Fibroblast of skin of left biceps (primary cell): Measurements from ENCODE around the gene TPPP2.

Experiments used
- DNase-seq, 2 experiments: peaks; one replicate each; pipeline ENCODE4 v3.0.0-alpha.2; 2013; ENCODE audit warnings: low read depth in 2 of 2

Gene TPPP2

DNA sequence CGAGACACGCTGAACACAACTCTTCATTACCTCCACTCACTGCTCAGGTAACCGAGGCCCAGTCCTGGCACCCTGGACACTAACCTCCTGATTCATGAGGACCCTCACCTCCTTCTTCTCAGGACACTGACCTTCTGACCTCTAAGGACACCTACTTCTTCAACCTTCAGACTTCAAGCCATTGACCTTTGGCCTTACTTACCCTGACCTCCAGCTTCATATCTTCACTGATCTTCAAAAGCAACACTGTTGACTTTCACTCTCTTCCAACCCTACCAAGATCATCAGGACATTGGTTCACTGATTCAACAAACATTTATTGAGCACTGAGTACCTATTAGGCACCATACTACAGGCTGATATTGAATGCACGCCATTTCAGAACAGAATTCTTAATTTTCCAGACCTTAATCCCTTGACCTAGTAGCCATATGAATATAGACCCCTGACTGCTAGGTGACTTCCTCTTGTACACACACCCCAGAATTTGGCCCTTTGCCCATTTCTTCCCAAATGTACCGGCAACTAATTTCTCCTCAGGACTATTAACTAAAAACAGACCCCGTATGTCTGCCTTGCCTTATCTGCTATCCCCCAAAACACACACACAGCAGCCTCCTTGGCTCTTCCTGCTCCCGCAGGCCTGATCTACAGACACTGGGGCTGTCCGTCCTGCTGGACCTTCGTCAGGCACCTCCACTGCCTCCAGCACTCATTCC lies 45.9 kb downstream of the TPPP2 start:
- DNase-seq, result no peak

DNA sequence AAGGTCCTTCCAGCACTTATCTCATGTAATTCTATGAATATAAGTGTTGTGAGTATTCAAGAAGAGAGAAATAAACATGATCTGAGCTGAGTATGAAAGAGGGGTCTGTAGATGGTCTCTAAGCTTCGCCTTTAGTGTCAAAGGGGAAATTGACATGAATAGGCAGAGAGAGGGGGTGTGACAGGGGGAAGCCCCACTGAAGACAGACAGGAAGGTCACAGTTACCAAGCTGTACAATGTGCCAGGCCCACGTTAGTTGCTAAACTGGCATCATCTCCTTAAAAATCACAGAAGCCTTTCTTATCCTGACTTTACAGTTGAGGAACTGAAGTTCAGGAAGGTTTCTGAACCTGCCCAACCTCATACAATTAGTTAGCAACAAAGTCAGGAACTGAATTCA lies 47.7 kb downstream of the TPPP2 start:
- DNase-seq, result no peak

DNA sequence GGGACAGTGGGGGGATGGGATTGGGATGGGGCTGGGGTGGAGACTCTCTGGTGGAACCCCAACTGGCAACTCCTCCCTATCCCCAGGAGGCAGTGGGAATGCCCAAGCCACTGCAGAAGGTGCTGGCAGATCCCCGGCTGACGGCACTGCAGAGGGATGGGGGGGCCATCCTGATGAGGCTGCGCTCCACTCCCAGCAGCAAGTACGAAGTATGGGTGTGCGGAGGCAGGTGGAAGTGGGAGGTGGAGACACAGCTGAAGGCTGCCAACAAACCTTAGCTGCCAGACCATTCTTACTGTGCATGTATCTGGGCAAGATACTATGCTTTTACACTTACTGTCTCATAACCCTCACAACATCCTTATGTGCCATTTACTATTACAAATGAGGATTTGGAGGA lies 48.3 kb downstream of the TPPP2 start:
- DNase-seq, result no peak

DNA sequence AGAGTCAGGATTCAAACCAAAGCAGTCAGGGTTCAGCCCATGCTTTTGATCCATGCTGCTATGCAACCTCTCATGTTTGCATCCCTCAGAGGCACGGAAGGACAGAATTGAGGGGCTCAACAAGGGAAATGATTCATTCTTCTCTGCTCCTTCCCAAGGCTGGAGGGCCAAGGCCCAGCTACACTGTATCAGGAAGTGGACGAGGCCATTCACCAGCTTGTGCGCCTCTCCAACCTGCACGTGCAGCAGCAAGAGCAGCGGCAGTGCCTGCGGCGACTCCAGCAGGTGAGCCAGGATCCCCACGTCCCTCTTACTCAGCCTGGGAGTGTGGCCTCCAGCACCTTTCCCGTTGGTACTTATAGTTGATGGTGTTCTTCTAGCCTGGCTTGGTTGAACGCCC lies 48.7 kb downstream of the TPPP2 start:
- DNase-seq, result no peak

DNA sequence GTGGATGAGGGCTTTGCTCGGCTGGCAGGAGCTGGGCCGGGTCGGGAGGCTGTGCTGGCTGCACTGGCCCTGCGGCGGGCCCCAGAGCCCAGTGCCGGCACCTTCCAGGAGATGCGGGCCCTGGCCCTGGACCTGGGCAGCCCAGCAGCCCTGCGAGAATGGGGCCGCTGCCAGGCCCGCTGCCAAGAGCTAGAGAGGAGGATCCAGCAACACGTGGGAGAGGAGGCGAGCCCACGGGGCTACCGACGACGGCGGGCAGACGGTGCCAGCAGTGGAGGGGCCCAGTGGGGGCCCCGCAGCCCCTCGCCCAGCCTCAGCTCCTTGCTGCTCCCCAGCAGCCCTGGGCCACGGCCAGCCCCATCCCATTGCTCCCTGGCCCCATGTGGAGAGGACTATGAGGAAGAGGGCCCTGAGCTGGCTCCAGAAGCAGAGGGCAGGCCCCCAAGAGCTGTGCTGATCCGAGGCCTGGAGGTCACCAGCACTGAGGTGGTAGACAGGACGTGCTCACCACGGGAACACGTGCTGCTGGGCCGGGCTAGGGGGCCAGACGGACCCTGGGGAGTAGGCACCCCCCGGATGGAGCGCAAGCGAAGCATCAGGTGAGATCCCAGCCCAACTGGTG lies 51.6 kb downstream of the TPPP2 start:
- no peak for DNase-seq
